ENCODE data around the gene SLC28A1. TPM values are rescaled to one million over a fixed set of nuclear protein-coding genes. Genes with fewer than 3 reads are reported as not detected.

SLC28A1 gene
- polyA plus RNA-seq, 1 of the 3 experiments (the other 2 are of a cell fraction): not detected

- Histone ChIP-seq H3K27me3 (ENCODE audit: insufficient read depth) (no peaks in the 10 kb centered on the region), H3K9me2 (no peaks in the 10 kb centered on the region), H3F3A (replicated peaks; ENCODE audit: insufficient read depth) (no peaks in the 10 kb centered on the region), H3K36me3 (replicated peaks in 1 of 2; ENCODE audit: control insufficient read depth in 1 of 2, insufficient read depth in 2 of 2, low read length in 1 of 2) (no peaks in the 10 kb centered on the region), H4K20me1 (ENCODE audit: insufficient read depth) (no peaks in the 10 kb centered on the region), H3K4me2 (no peak overlapping the region), H3K9ac (no peak overlapping the region), H3K79me2 (ENCODE audit: insufficient read depth) (no peaks in the 10 kb centered on the region), H3K9me3 (peaks cover 23% of the 10 kb centered on the region; the same call in 1 of the 2 replicates), H3K4me1 (ENCODE audit: control insufficient read depth in 1 of 2, insufficient read depth in 2 of 2, low read depth in 1 of 2, low read length in 1 of 2) (no peaks in the 10 kb centered on the region), H3K4me3 (ENCODE audit: low read depth in 2 of 2, low read length in 1 of 2) (no peak overlapping the region), H2AFZ (ENCODE audit: low read depth) (no peak overlapping the region), H3K27ac (ENCODE audit: low read depth in 2 of 2, low read length in 1 of 2) (no peak overlapping the region)
- ChIA-PET CTCF (no interaction called here), POLR2A (no interaction called here)
- no peak for DNase-seq
- TF ChIP-seq EP300 (IDR thresholded peaks at IDR 0.05; ENCODE audit: borderline replicate concordance in 1 of 2, low read depth in 1 of 2, low read length in 1 of 2): no peak
- TF ChIP-seq USF2 (IDR thresholded peaks at IDR 0.05; ENCODE audit: borderline replicate concordance, low read depth, low read length): no peak
- TF ChIP-seq SIN3A (IDR thresholded peaks at IDR 0.05; ENCODE audit: borderline replicate concordance, low read depth, low read length): no peak
- no peak for TF ChIP-seq FOSL2 (IDR thresholded peaks at IDR 0.05; ENCODE audit: borderline replicate concordance, low read depth)
- TF ChIP-seq YY1 (IDR thresholded peaks at IDR 0.05; ENCODE audit: low read depth): no peak
- no peak for TF ChIP-seq PBX3 (IDR thresholded peaks at IDR 0.05)
- no peak for TF ChIP-seq CHD2 (IDR thresholded peaks at IDR 0.05; ENCODE audit: low read length, partially characterized antibody)
- no peak for TF ChIP-seq RXRA (IDR thresholded peaks at IDR 0.05; ENCODE audit: borderline replicate concordance, low read depth)
- no peak for TF ChIP-seq MEF2A (IDR thresholded peaks at IDR 0.05; ENCODE audit: borderline replicate concordance, low read depth)
- no peak for TF ChIP-seq TEAD4 (IDR thresholded peaks at IDR 0.05; ENCODE audit: borderline replicate concordance, insufficient read depth)
- TF ChIP-seq GATA2 (CRISPR knock-in tag; IDR thresholded peaks at IDR 0.05): no peak
- no peak for TF ChIP-seq RAD21 (IDR thresholded peaks at IDR 0.05; ENCODE audit: low read length)
- no peak for TF ChIP-seq TCF12 (IDR thresholded peaks at IDR 0.05)
- TF ChIP-seq MXI1 (IDR thresholded peaks at IDR 0.05; ENCODE audit: low read depth, low read length): no peak
- TF ChIP-seq NFIC (IDR thresholded peaks at IDR 0.05; ENCODE audit: borderline replicate concordance): no peak
- no peak for TF ChIP-seq FOXJ3 (CRISPR knock-in tag; IDR thresholded peaks at IDR 0.05)
- TF ChIP-seq RFX5 (IDR thresholded peaks at IDR 0.05; ENCODE audit: low read length): no peak
- TF ChIP-seq ZBTB33 (IDR thresholded peaks at IDR 0.05; ENCODE audit: borderline replicate concordance, low read depth): no peak
- no peak for TF ChIP-seq NRF1 (IDR thresholded peaks at IDR 0.05; ENCODE audit: low read depth, low read length)
Measured at GRCh38 chr15:84847382-84847781, 37.1 kb upstream of the SLC28A1 start.

All from SK-N-SH (cell line).